SU-DHL-6 (cell line): ENCODE data around the gene CAPN8.

Source experiments
- H2AFZ ChIP-seq: fragments of 200-600 bp; sonication (generic); 2 replicates; pipeline ENCODE4 v1.6.1; 2014; ENCODE audit warnings: low read depth, mild to moderate bottlenecking, moderate library complexity, mixed read lengths, antibody characterized with exemption, low read length; ENCODE audit not compliant: severe bottlenecking
- H3F3A ChIP-seq: fragments of 200-600 bp; shearing (Covaris generic); 2 replicates; pipeline ENCODE4 v1.6.0; 2016; ENCODE audit warnings: antibody characterized with exemption, mild to moderate bottlenecking; ENCODE audit not compliant: insufficient read depth
- H3K27ac ChIP-seq: fragments of 200-600 bp; sonication (generic); 2 replicates; pipeline ENCODE4 v1.5.1; 2016; ENCODE audit warnings: low read depth, mild to moderate bottlenecking, low read length, moderate library complexity, mixed read lengths
- H3K27me3 ChIP-seq: fragments of 200-600 bp; sonication (generic), shearing (Covaris generic); 2 replicates; pipeline ENCODE4 v1.6.0; 2014; ENCODE audit warnings: mild to moderate bottlenecking, low read length
- H3K36me3 ChIP-seq: fragments of 200-600 bp; sonication (generic); 2 replicates; pipeline ENCODE4 v1.6.1; 2014; ENCODE audit warnings: mild to moderate bottlenecking, low read length, mixed read lengths
- H3K4me2 ChIP-seq: fragments of 300-600, 200-600 bp; shearing (Covaris generic), sonication (generic); 2 replicates; pipeline ENCODE4 v1.6.0; 2014; ENCODE audit warnings: low read length, low read depth, mild to moderate bottlenecking; ENCODE audit not compliant: poor library complexity, severe bottlenecking
- H3K4me3 ChIP-seq: fragments of 200-600 bp; sonication (generic); 2 replicates; pipeline ENCODE4 v1.5.1; 2014; ENCODE audit warnings: antibody characterized with exemption, low read length, mild to moderate bottlenecking, mixed read lengths; ENCODE audit not compliant: insufficient read depth, poor library complexity, severe bottlenecking
- H3K79me2 ChIP-seq: fragments of 200-600 bp; sonication (generic); 2 replicates; pipeline ENCODE4 v1.6.1; 2014; ENCODE audit warnings: mild to moderate bottlenecking, low read length, moderate library complexity; ENCODE audit not compliant: insufficient read depth
- H3K9ac ChIP-seq: fragments of 200-600 bp; sonication (generic); 2 replicates; pipeline ENCODE4 v1.7.0; 2014; ENCODE audit warnings: mild to moderate bottlenecking, low read length
- H3K9me2 ChIP-seq: fragments of 200-600 bp; sonication (generic); replicated peaks from 2 replicates; pipeline ENCODE4 v1.6.1; 2014; ENCODE audit warnings: low read length; ENCODE audit not compliant: insufficient read depth
- H3K9me3 ChIP-seq: fragments of 200-600 bp; sonication (generic); 2 replicates; pipeline ENCODE4 v1.6.1; 2014; ENCODE audit warnings: low read length, mixed read lengths; ENCODE audit not compliant: insufficient read depth
- H4K20me1 ChIP-seq: fragments of 200-600 bp; sonication (generic); 2 replicates; pipeline ENCODE4 v1.6.1; 2014; ENCODE audit warnings: low read depth, mild to moderate bottlenecking, antibody characterized with exemption, low read length, moderate library complexity, mixed read lengths
- CTCF ChIP-seq: fragments of 200-600 bp; sonication (generic); IDR thresholded peaks from one replicate; pipeline ENCODE4 v1.5.1; 2017; ENCODE audit warnings: antibody characterized with exemption, mild to moderate bottlenecking, low read length, moderate library complexity; ENCODE audit not compliant: insufficient read depth, poor library complexity, severe bottlenecking
- EZH2phosphoT487 ChIP-seq: fragments of 200-600 bp; sonication (generic), shearing (Covaris generic); conservative IDR thresholded peaks from 2 replicates; pipeline ENCODE4 v1.6.1; 2018; ENCODE audit warnings: mild to moderate bottlenecking, antibody characterized with exemption, low read length, moderate library complexity, mixed read lengths

Gene CAPN8

GRCh38 chr1:223647249-223647648 is 18.3 kb downstream of the CAPN8 start:
- Histone ChIP-seq H3K4me2 (no peak overlapping the region), H3K36me3 (no peaks in the 10 kb centered on the region), H4K20me1 (no peaks in the 10 kb centered on the region), H3K9ac (no peak overlapping the region), H3K9me3 (no peaks in the 10 kb centered on the region), H3K27ac (no peak overlapping the region), H3K9me2 (no peaks in the 10 kb centered on the region), H3K4me3 (no peak overlapping the region), H3K79me2 (no peaks in the 10 kb centered on the region), H3F3A (no peaks in the 10 kb centered on the region), H2AFZ (no peak overlapping the region), H3K27me3 (no peaks in the 10 kb centered on the region)
- TF ChIP-seq CTCF (no peak), EZH2phosphoT487 (no peak)

- H3K9me3 ChIP-seq, result no peaks in the 10 kb centered on the region
- H3K27me3 ChIP-seq, result no peaks in the 10 kb centered on the region
- H3K36me3 ChIP-seq, result no peaks in the 10 kb centered on the region
- H2AFZ ChIP-seq, result no peak overlapping the region
- H3K4me2 ChIP-seq, result no peak overlapping the region
- H3K4me3 ChIP-seq, result no peak overlapping the region
- H3K27ac ChIP-seq, result no peak overlapping the region
- H4K20me1 ChIP-seq, result no peaks in the 10 kb centered on the region
- no peak overlapping the region for H3K9ac ChIP-seq
- TF ChIP-seq EZH2phosphoT487 (no peak), CTCF (no peak)
- no peaks in the 10 kb centered on the region for H3K79me2 ChIP-seq
- H3F3A ChIP-seq, result no peaks in the 10 kb centered on the region
- H3K9me2 ChIP-seq, result no peaks in the 10 kb centered on the region
Measured at GRCh38 chr1:223645903-223646302, 19.6 kb downstream of the CAPN8 start.

DNA sequence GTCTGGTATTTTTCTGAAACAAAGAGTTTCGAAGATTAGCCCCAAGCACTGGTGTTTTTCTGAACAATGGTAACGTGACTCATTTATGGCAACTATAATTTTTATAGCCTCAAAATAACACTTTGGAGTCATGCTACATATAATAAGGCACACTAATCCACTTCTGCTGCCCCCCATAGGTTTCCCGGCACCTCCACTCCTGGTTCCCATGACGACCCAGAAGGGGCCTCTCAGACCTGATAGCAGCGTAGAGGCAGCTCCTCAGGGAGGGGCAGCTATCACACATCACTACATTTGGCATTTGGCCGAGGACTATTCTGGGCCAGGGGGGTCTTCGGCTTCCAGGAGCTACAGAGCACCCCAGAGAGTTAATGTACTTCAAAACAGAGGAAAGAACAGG is 23.3 kb downstream of the CAPN8 start:
- H3K79me2 ChIP-seq, result no peaks in the 10 kb centered on the region
- no peak overlapping the region for H3K4me3 ChIP-seq
- no peaks in the 10 kb centered on the region for H3F3A ChIP-seq
- H3K27me3 ChIP-seq, result 0 out of 2 replicates have a peak, but pooled peaks cover 2% of the 10 kb centered on the region
- H3K9me2 ChIP-seq, result no peaks in the 10 kb centered on the region
- no peaks in the 10 kb centered on the region for H4K20me1 ChIP-seq
- H3K36me3 ChIP-seq, result no peaks in the 10 kb centered on the region
- no peak overlapping the region for H3K9ac ChIP-seq
- TF ChIP-seq CTCF (no peak), EZH2phosphoT487 (no peak)
- no peaks in the 10 kb centered on the region for H3K9me3 ChIP-seq
- no peak overlapping the region for H2AFZ ChIP-seq
- H3K27ac ChIP-seq, result no peak overlapping the region
- no peak overlapping the region for H3K4me2 ChIP-seq
